Inferior parietal cortex (tissue), 1 donor: Measurements from ENCODE around the gene TCF7.

ENCODE experiments used
- DNase-seq: peaks from one replicate; pipeline ENCODE4 v3.0.0-alpha.2; 2016; ENCODE audit errors: extremely low spot score

The TCF7 gene

DNA sequence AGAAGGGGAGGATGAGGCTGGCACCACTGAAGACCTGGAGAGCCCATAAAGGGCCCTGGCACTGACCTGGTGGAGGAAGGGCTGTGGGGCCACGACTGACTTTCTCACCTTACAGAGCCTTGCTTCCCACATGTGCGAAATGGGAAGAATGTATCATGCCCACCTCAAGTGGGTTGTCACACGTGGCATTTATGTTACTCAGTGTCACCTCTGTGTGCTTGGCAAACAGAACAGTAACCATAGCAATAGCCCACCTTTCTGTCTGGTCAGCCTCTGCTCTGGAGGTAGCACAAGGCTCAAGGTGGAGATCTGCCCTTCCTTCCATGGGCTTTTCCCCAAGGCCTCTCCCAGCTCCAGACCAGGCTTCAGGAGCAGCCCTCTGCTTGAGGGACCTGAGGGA, 16.7 kb downstream of the TCF7 start:
- no peak for DNase-seq

DNA sequence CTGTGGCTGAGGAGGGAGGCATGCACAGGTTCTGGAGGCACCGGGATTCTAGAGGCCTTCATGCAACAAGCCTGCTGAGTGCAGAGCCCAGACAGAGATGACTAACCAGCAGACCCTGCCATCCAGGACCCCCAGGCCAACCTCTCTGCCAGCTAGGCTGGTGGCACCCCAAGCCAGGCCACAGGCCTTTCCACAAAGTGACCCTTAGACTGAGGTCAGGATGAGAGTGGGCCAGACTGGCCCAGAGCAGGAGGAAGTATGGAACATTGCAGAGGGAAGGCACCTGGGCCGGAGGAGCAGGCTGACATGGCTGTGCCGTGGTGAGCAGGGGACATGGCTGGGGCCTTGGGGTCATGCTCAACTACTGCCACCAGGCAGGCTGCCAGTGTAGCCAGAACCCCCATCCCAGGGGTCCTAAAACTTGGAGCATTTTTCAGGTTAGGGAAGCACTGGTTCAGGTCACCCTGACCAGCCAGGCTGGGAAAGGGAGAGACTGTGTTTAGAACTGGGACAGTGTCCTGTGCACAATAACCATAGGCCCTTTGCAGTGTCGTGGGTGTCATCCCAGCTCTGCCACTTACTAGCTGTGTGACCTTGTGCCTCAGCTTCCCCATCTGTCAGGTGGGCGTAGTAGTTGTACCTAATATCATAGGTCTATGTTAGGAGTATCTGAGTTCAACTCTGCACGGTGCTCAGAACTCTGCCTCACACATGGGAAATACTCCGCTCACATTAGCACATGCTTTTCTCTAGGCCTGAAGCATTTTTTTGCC, 17.3 kb downstream of the TCF7 start:
- DNase-seq, result no peak

DNA sequence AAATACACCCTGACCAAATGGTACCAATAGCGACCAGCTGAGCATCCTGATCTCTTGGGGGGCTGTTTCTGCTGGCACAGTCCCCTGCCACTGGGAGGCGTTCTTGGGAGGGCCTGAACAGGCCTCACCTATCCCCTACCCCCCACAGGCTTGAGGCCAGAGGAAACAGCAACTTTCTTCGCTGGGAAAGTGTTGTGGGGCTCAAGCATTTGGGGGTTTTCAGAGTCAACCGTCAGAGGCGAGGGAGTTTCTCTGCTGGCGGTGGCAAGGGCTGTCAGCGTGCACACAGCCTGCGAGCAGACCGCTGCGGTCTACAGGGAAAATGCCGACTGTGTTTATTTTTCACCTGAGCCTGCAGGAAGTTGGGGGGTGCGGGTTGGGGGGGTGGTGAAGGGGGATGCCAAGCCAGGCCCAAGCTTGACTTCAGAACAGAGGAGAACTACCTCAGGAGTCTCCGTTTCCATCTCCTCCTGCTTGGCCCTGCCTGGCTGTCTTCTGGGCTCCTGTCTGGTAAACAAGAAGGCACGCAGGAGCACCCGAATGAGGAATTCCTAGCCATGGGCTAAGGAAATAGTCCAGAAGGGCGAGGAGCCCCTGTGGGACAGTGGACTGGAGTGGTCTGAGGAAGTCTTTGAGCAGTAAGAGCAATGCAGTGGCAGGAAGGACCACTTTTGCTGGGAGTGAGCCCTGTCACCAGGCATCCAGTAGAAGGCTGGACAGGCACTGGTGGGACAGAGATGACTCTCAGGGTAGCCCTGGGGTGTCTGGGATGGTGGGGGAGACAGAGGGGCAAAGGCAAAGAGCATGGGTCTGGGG, 18.1 kb downstream of the TCF7 start:
- no peak for DNase-seq

DNA sequence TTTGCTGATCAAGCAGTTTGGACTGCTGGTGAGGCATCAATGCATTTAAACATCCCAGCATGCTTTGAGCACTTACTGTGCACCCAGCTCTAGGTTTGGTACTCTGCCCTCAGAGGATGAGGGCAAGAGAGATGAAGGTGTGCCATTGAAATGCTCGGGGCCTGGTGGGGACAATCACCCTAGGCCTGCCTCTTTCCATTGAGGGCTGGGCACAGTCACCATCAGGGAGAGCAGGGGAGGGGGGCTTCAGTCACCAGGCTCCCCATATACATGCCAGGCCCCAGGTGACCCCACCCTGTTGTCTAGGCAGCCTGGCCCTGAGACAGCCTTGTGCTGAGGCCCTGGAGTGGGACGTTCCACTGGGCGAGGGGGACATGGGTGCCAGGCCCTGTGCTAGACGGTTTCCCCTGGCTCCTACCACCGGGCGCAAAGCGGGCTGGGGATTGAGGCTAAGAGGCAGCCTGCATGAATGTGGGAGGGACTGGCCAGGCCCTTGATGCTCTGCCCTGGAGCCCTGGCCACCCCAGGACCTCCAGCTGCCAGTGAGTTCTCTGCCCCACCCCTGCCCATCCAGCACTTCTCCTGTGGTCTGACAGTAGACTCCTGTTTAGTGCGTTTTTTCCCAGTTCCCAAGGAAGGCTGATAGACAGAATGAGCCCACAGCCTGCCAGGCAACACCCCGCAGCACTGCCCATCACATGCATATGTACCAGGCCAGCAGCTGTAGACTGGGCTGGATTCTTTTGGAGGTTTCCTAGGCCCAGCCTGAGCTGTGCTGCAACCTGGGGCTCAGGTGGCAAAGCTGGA, 18.9 kb downstream of the TCF7 start:
- no peak for DNase-seq

DNA sequence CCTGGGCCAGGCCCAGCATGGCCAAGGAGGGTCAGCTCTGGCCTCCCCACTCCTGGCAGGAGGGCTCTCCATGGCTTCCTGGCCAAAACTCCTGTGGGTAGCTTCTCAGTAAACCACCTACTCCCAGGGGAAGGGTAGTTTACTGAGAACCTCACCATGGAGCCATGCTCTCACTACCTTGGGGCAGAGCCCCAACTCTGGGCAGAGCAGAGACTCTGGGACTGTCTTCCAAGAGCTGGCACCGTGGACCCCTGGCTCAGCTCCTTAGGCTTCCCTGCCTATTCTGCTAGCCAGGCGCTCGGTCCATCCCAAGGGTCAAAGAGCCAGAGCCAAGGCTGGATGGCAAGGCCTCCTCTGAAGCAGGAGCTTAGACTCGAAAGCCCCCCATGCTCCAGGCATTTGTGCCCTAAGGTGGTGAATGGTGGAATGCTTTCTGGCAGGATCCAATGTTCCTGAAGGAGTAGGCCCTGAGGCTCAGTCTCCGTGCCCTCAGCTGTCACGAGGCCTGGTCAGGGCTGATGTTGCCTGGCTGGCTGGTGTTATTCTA, 19.6 kb downstream of the TCF7 start:
- DNase-seq, result no peak

DNA sequence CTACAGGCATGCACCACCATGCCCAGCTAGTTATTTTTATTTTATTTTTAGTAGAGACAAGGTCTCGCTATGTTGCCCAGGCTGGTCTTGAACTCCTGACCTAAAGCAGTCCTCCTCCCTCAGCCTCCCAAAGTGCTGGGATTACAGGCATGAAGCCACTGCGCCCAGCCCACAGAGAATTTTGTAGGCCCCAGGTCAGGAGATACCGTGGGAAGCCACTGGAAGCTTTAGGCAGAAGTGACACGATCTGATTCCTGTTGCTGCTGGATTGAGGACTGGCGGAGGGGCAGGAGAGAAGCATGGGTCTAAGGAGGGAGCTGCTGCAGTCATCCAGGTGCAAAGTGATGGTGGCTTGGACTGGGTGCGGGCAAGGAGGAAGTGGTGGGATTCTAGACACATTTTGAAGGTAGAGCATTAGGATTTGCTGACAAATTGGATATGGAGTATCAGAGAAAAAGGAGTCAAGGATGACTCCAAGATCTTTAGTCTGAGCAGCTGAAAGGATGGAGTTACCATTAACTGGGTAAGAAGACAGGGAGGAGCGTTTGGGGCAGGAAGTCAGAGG, 20.7 kb downstream of the TCF7 start:
- DNase-seq, result no peak

DNA sequence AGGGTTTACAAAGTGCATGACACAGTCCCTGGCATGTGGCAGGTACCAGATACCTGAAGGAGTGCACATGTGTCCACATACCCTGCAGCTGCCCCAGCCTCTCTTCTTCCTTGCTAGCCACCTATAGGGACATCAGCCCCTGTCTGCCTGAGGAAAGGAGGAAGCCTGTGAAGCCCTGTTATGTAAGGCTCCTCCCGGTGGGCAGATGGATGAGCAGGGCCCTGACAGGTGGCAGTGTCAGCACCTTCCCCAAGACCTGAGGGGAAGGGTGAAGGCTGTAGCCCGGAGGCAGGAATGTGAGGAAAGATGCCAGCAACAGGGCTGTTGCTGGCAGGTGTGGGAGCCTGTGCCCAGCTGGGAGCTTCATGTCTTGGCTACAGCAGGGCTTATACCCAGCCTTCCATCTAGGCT, 21.7 kb downstream of the TCF7 start:
- DNase-seq, result no peak

DNA sequence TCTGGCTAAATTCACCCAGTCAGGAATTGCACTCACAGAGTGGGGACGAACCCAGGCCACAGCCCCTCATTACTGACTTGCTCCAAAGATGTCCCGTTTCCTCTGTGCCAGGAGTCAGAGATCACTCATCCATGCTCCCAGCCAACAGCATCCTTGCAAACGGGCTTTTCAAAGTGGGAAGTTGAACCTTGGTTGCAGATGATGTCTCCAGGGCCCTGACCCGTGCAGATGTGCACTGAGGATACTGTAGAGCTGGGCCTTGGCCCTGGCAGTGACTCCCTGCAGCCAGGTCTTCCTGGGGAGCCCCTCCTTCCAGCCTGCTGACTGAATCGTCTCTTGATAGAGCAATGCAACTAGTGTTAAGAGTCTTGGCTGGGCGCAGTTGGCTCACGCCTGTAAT, 22.3 kb downstream of the TCF7 start:
- no peak for DNase-seq

DNA sequence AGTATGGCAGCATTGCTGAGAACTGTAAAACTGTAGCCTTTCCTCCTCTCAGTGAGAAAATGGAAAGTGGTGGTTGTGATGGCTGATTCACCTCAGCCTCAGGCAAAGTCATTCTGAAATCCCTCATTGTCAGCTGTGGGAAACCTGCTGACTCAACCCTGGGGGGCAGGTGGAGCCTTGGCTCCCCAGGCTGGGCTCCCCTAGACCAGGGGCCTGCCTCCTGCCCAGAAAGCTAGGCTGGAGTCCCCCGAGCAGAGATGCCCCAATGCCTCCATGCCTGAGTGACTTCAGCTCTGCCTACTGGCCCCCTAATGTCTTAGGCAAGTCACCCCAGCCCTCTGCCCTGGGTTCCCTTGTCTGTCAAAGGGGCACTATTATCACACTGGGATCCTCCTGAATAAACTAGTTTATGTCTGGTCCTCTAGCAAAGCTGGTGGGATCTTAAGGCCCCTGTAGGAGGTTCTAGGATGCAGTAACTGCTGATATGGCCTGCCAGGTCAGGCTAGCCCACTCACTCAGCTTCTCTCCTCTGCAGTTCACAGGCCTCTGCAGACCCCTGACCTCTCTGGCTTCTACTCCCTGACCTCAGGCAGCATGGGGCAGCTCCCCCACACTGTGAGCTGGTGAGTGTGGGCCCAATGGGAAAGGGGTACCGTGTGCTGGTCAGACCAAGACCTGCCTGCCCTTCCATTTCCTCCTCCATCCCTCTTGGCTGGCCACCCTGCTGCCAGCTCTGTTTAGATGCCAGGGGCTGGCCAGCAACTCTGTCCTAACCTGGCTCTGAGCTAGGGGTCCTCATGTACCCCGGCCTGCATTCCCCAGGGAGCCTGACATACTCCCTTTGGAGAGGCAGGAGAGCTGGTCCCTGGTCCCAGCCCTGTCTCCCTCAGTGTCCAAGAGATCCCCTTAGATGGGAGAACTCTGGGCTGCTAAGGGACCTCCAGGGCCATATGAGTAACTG, 24.2 kb downstream of the TCF7 start:
- DNase-seq, result no peak

DNA sequence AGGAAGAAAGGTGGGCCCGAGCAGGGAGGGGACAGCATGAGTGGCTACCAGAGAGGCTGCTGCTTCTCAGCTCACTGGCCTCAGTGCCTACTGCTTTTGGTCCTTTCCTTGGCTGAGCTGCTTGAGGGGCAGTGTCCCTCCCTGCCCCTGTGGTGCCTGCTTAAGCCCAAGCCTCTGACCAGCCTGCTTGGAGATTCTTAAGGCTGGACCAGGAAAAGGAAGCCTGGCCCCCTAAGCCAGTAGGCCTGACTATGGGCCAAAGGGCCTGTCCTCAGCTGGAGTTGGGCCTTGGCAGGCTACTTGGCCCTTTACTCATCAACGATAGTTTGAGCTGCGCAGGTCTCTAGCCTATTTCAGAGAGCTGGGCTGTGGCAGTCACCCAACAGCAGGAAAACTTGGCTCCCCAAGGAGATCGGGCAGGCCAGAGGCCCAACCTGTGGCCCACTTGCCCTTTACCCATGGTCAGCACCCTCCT, 24.9 kb downstream of the TCF7 start:
- DNase-seq, result no peak

DNA sequence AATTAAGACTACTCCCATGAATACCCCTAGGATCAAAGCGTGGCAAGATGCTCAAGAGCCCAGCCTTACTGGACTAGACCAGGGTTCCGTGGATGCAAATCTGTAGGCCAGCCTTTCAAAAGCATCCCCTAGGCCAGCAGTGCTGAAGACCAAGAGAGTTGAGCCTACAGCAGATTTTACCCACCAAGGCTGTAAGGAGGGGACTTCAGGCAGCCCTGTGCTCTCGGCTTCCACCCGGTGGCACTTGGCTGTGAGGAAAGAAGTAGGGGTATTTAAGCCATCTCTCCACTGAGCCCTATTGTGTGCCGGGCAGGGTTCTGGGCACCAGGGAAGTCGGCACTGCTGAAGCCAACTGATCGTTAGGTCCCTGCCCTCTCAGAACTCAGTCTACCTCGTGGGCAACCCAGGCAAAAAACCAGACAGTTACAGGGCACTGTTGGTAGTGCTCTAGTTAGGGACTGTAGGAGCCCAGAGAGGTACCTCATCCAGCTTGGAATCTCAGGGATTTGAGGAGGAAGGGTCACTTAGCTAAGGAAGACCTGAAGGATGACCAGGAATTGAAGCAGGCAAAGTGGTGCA, 25.5 kb downstream of the TCF7 start:
- DNase-seq, result no peak

DNA sequence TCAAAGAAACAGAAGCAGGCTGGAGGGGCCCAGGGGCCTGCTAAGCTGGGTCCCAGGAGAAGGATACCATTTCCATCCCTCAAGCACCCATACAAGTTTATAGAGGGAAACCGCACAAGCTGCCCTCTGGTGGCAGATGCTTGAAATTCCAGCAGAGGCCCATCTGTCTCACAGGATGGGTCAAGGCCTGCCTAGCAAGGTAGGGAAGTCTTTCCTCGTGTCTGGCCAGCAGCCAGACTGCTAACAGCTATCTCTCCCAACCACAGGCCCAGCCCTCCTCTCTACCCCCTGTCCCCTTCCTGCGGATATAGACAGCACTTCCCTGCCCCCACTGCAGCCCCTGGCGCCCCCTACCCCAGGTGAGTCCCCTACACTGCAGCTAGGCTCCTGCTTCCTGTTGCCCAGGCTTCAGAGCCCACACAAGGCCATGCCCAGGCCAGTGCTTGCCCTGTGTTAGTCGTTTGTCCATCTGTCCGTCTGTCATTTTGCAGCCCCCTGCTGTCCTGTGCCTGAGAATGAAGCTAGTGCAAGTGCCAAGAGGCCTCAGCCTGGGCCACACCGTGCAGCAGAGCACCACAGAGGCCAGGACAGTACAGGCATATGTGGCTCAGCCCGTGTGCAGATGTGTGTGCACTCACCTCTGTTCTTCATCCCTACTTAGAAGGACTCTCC, 26.2 kb downstream of the TCF7 start:
- peak; percentile 84 for DNase-seq

DNA sequence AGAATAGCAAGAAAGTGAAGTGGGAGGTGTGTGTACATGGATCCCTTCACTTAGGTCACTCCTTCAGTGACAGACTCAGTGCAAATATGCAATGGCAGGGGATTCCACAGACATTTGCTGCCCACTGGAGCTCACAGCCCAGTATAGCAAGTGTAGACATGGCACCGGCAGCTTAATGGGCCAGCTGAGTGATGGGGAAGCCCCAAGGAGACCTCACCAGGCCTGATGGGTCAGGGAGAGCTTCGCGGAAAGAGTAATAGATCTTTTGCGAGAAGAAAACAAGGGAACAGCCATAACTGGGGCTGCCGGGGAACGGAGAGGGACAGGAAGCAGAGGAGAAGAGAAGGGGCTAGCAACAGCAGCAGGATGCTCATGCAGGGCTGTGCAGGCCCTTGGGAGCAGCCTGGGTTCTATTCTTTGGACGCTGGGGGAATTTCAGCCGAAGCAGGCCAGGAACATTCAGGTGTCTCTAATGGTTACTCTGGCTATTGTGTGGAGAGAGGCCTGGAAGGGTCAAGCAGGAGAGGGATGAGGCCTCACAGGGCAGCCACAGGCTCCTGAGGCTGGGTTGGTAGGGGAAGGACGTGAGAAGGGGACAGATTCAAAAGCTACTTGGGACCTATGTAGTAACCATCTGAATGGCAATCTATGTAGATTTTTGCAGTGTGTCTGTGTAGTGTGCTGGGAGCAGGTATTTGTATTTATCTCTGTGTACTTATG, 27.0 kb downstream of the TCF7 start:
- DNase-seq, result no peak

DNA sequence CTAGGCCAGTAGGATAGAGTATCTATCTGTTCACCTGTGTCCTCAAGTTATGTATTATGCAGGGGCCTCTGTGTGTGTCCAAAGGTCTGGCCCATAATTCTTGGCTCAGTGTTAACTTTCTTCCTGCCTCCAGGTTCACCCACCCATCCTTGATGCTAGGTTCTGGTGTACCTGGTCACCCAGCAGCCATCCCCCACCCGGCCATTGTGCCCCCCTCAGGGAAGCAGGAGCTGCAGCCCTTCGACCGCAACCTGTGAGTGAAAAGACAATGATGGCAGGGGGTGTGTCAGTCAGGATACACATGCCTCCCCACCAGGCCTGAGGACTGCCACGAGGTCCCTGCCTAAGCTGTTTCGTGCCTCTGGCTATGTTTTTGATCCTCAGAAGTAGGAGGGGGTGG, 27.6 kb downstream of the TCF7 start:
- DNase-seq, result no peak

DNA sequence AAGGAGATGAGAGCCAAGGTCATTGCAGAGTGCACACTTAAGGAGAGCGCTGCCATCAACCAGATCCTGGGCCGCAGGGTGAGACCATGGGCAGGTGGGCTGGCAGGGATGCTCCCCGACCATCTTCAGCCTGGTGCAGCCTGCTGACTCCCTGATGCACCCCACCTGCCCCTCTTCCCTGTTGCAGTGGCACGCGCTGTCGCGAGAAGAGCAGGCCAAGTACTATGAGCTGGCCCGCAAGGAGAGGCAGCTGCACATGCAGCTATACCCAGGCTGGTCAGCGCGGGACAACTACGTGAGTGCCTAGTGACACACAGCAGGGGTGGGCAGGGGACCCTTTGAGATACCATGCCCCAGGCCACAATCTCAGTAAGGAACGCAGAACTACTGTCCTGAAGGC, 28.3 kb downstream of the TCF7 start:
- no peak for DNase-seq

DNA sequence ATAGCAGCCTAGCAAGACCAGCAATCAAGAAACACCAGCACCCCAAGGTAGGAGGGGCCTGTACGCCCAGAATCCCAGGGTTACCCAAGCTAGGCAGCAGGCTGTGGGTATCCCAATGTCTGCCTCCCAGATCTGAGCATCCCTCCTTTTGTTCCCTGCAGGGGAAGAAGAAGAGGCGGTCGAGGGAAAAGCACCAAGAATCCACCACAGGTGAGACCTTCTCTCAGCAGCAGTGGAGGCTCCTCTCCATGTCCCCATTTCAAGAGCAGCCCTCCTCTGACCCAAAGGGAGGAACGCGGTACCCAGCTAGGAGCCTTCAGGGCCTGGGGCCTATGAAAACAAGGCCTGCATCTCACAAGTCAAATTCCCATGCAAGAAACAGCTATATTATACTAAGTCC, 28.9 kb downstream of the TCF7 start:
- DNase-seq, result no peak

DNA sequence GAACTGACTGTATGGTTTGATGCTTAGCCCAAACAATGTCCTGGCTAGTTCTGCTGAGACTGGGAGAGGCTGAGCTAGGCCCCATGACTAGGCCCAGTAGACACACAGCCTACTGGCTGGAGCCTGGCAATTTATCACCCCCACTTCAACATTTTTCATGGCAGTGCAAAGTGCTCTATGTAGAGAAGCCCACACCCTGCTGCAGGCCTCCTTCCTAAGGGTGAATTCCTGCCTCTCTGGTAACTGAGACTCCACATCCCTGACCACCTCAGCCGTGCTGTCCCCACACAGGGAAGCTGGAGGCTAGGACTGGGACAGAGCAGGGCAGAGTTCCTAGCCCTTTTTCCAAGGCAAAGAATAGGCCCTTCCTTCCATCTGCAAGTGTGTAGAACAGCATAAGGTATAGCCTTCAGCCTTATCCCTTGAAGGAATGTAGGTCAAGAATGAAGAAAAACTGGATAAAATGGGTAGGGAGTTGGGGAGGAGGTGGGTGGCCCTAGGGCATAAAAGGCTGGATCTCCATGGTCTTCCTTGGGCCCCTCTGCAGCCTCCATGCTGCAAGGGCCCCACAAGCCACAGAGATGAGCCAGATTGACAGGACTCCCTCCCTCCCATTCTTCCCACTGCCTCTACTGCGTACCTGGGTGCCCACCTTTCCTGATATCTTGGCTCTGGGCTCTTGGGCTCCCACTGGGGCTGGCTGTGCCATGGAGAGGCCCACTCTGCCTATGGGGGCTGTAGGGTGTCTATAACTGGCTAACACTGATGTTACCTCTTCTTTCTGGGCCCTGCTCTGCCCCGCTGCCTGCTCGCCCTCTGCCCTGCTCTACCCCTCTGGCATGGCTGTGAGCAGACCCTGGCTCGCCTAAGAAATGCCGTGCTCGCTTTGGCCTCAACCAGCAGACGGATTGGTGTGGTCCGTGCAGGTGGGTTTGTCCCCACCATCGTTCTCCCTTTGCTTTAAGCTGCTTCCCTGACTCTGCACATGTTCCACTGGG, 29.8 kb downstream of the TCF7 start:
- no peak for DNase-seq
